GM18907 (cell line): ENCODE results near the gene UBP1.
"Not testable (repeated sequence)": the region's sequence is repeated elsewhere in the genome, so short reads cannot be mapped to it uniquely, and the experiment has no call there.

Experiments
- ATAC-seq: cut with Tn5 transposase; IDR thresholded peaks from one replicate; pipeline ENCODE4 v1.9.1; 2021; ENCODE audit warnings: mild to moderate bottlenecking, moderate library complexity; ENCODE audit not compliant: unreplicated experiment

Gene UBP1

GRCh38 chr3:33437556-33438283 lies 2.5 kb downstream of the UBP1 start:
- ATAC-seq = no peak

GRCh38 chr3:33433843-33434242 lies 6.4 kb downstream of the UBP1 start:
- ATAC-seq = no peak

GRCh38 chr3:33430571-33430970 lies 9.6 kb downstream of the UBP1 start:
- ATAC-seq = no peak

- ATAC-seq = no peak
These were observed 10.1 kb downstream of the UBP1 start for GRCh38 chr3:33430061-33430460.

- ATAC-seq = not testable (repeated sequence)
These were observed 10.9 kb downstream of the UBP1 start for GRCh38 chr3:33429306-33429705.

- ATAC-seq = no peak
These were observed 11.5 kb downstream of the UBP1 start for GRCh38 chr3:33428734-33429133.

GRCh38 chr3:33426630-33427317 lies 13.4 kb downstream of the UBP1 start:
- ATAC-seq = no peak

- ATAC-seq = no peak
These were observed 14.1 kb downstream of the UBP1 start for GRCh38 chr3:33426068-33426467.

GRCh38 chr3:33425453-33425852 lies 14.8 kb downstream of the UBP1 start:
- ATAC-seq = no peak

GRCh38 chr3:33424606-33425452 lies 15.4 kb downstream of the UBP1 start:
- no peak for ATAC-seq

- no peak for ATAC-seq
These were observed 19.2 kb downstream of the UBP1 start for GRCh38 chr3:33420966-33421365.

GRCh38 chr3:33419948-33420347 lies 20.3 kb downstream of the UBP1 start:
- ATAC-seq = no peak

- no peak for ATAC-seq
These were observed 23.0 kb downstream of the UBP1 start for GRCh38 chr3:33417066-33417673.

GRCh38 chr3:33410816-33411215 lies 29.4 kb downstream of the UBP1 start:
- not testable (repeated sequence) for ATAC-seq

- no peak for ATAC-seq
These were observed 36.4 kb downstream of the UBP1 start for GRCh38 chr3:33403756-33404155.

- ATAC-seq = no peak
These were observed 37.3 kb downstream of the UBP1 start for GRCh38 chr3:33402936-33403335.

GRCh38 chr3:33401781-33402180 lies 38.4 kb downstream of the UBP1 start:
- ATAC-seq = no peak

- no peak for ATAC-seq
These were observed 41.8 kb downstream of the UBP1 start for GRCh38 chr3:33398410-33398809.

- ATAC-seq = no peak
These were observed 44.3 kb downstream of the UBP1 start for GRCh38 chr3:33395900-33396299.

GRCh38 chr3:33394403-33395054 lies 45.7 kb downstream of the UBP1 start:
- ATAC-seq = no peak

GRCh38 chr3:33392703-33393125 lies 47.5 kb downstream of the UBP1 start:
- no peak for ATAC-seq
